Peyer's patch (tissue), 4 donors: Measurements from ENCODE around the gene ROBO1.

Experiments used
- POLR2A ChIP-seq, 2 donors: fragments of 450-650 bp; IDR thresholded peaks; one replicate each; pipeline ENCODE4 v1.5.1; 2017; ENCODE audit warnings: antibody characterized with exemption in 2 of 2, mild to moderate bottlenecking in 2 of 2, moderate library complexity in 2 of 2
- TF ChIP-seq, protein P1 (sequence below), 6 experiments: fragments of 450-650 bp in 4 of 6; fragments of 200-600 bp in 2 of 6; sonication (generic) in 1 of 6; IDR thresholded peaks; one replicate each; pipeline ENCODE4 v1.5.1; 2017 to 2019; ENCODE audit warnings: antibody characterized with exemption in 6 of 6, mild to moderate bottlenecking in 3 of 6, moderate library complexity in 1 of 6

DNA sequence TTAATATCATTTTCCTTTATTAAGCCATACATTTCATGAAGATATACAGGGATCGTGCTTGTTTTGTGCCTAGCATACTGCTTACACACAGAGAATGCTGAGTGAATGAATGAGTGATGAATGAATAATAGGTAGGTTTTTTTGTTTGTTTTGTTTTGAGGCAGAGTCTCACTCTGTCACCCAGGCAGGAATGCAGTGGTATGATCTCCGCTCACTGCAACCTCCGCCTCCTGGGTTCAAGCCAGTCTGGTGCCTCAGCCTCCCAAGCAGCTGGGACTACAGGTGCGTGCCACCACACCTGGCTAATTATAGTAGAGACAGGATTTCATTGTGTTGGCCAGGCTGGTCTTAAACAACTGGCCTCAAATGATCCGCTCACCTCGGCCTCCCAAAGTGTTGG, 400.0 kb downstream of the ROBO1 start:
- TF ChIP-seq, protein P1, sequence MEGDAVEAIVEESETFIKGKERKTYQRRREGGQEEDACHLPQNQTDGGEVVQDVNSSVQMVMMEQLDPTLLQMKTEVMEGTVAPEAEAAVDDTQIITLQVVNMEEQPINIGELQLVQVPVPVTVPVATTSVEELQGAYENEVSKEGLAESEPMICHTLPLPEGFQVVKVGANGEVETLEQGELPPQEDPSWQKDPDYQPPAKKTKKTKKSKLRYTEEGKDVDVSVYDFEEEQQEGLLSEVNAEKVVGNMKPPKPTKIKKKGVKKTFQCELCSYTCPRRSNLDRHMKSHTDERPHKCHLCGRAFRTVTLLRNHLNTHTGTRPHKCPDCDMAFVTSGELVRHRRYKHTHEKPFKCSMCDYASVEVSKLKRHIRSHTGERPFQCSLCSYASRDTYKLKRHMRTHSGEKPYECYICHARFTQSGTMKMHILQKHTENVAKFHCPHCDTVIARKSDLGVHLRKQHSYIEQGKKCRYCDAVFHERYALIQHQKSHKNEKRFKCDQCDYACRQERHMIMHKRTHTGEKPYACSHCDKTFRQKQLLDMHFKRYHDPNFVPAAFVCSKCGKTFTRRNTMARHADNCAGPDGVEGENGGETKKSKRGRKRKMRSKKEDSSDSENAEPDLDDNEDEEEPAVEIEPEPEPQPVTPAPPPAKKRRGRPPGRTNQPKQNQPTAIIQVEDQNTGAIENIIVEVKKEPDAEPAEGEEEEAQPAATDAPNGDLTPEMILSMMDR (IDR thresholded peaks at IDR 0.05), result no peak
- TF ChIP-seq POLR2A (IDR thresholded peaks at IDR 0.05), result no peak
